Stimulated activated CD8-positive, alpha-beta memory T cell treated with anti-CD3 and anti-CD28 coated beads, Interleukin-2, amount 100 ng/mL, for 48 hours (primary cell): ENCODE data around the gene CNNM1.

Source experiments
- DNase-seq, 2 donors: peaks; one replicate each; pipeline ENCODE4 v3.0.0-alpha.2; 2020; ENCODE audit warnings: low read depth in 2 of 2

The CNNM1 gene

DNA sequence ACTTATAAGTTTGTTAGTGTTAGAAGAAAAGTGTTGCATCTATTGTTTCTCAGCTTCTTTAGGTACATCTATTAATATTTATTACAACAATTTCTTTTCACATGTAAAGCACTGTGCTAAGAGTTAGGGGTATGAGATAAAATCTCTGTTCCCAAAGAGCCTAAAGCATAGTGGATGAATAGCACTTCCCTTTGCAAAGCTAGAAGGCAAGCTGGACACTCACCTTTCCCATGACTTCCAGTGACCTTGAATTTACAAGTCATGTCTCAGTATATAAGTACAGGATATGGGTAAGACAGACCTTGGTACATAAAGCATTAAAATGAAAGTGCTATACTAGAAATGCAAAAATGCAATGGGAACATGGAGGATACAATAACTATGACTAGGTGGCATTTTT lies 8.7 kb downstream of the CNNM1 start:
- DNase-seq = no peak

DNA sequence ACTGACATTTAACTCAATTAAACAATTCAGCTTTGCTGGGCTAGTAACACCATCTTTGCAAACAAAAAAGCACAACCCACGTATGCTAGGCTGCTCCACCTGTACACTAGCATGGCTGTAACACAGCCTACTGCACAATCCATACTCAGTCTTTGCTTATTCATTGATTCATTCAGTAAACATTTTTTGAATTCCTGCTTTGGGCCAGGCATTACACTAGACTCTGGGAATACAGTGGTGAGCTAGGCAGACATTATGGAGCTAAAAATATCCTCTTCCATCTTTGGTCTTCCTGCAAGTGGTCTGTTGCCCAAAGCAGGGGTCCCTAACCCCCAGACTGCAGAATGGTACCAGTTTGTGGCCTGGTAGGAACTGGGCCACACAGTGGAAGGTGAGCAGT lies 9.9 kb downstream of the CNNM1 start:
- no peak for DNase-seq

GRCh38 chr10:99339563-99340047 lies 10.4 kb downstream of the CNNM1 start:
- DNase-seq = no peak

GRCh38 chr10:99340650-99341049 lies 11.5 kb downstream of the CNNM1 start:
- DNase-seq = no peak

DNA sequence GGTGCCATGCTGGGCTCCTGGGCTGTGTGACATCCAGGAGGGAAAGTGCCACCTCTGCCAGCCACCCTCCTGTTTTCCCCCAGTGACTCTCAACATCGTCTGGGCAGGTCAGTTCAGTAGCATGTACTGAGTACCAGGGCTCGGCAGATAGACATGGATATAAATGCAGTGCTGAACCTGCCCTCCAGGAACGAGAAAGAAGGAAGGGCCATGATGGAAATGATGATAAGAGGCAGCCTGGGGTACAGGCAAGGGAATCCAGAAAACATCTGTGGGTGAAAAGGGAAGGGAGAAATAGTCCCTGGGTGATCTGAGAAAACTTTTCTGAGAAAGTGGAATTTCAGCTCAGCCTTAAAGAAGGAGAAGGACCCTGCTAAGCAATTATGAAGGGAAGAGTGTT lies 12.1 kb downstream of the CNNM1 start:
- no peak for DNase-seq

GRCh38 chr10:99341860-99342490 lies 12.8 kb downstream of the CNNM1 start:
- no peak for DNase-seq

GRCh38 chr10:99343262-99343661 lies 14.1 kb downstream of the CNNM1 start:
- DNase-seq = no peak

- DNase-seq = no peak
These were observed 15.6 kb downstream of the CNNM1 start for GRCh38 chr10:99344715-99345114.

DNA sequence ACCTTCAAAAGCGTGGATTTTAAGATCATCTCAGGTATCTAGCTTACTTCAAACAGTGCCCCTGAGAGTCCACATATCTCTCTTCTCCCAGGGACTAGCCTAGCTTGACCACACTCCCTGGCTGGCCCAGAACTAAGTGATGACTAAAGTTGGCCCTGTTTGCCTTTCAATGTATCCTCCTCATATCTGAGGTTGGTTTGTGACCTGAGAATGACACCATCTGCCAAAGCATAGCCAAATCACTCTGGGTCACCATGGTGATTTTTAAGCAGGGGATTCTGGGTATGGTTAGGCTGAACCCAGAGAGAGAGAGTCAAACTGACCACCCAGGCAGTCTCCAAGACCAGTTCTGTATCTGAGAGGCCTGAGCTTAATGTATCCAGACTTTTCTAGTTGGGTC lies 16.2 kb downstream of the CNNM1 start:
- no peak for DNase-seq

GRCh38 chr10:99346247-99346646 lies 17.1 kb downstream of the CNNM1 start:
- DNase-seq = no peak

GRCh38 chr10:99347672-99348071 lies 18.5 kb downstream of the CNNM1 start:
- DNase-seq = no peak

DNA sequence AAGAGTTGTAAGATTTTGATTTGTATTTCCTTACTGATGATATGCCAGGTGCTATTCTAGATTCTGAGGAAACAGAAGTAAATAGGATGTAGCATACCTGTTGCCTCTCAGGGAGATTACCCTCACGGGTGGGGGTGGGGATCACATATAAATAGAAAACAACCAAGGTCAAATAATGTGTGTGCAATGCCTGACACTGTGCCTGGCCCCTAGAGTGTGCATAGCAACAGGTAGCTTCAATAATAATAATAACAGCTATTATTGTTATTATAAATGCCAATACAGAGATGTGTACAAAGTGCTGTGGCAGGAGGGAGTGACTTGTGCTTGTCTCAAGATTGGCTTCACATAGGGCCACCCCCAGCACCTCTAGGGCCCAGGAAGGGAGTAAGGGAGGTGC lies 24.0 kb downstream of the CNNM1 start:
- DNase-seq = no peak

- no peak for DNase-seq
These were observed 28.5 kb downstream of the CNNM1 start for GRCh38 chr10:99357691-99358090.

GRCh38 chr10:99358101-99358500 lies 28.9 kb downstream of the CNNM1 start:
- DNase-seq = no peak

- DNase-seq = no peak
These were observed 31.8 kb downstream of the CNNM1 start for GRCh38 chr10:99360934-99361333.

DNA sequence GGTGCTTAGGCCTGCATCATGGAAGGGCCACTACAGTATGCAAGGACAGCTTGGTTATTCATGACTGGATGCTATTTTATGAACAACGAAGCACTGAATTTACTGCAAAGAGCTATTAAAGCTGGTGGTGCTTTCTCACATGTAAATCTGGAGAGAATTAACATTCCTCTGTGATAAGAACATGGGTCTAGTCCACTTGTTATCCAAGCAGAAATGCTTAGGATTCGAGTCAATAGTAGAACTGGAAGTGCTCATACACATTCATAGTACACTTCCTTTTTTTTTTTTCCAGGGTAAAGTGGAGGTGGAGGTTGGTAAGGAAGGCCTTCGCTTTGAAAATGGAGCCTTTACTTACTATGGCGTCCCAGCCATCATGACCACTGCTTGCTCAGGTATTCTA lies 35.0 kb downstream of the CNNM1 start:
- no peak for DNase-seq

GRCh38 chr10:99365311-99365710 lies 36.2 kb downstream of the CNNM1 start:
- no peak for DNase-seq

DNA sequence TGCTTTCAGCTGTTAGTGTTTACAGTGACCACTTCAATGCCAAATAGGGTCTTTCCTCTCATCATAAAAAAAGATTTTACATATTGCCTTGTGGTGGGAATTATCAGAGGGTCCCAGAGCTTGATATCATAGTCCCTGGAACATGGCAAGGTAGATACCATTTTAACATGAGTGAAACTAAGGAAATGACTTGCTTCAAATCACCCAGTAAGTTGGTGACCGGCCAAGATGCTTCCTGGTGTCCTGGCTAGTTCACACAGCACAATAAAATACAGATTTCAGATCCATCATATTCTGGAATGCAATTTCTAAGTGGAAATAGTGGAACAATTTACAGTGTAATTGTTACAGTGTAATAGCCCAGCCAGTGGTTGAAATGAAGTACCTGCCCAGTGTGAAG lies 36.6 kb downstream of the CNNM1 start:
- no peak for DNase-seq

- no peak for DNase-seq
These were observed 37.5 kb downstream of the CNNM1 start for GRCh38 chr10:99366666-99367065.

- DNase-seq = no peak
These were observed 39.5 kb downstream of the CNNM1 start for GRCh38 chr10:99368646-99369045.

DNA sequence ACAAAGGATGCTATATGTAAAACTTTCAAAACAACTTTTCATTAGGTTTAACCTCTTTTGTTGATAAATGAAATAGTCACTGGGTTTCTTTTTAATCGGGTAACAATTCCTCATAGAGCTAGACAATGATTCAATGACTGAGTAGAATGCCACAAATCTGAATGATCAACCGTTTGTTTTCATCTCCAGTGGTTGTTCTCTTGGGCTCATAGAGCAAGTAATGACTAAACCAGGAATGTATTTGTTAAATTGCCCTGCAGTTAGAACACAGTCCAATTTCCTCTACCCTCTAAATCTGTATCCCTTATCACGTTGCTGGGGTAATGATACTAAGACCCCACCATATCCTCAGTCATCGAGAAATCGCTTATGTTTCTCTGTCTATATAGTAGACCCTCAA lies 40.0 kb downstream of the CNNM1 start:
- no peak for DNase-seq

DNA sequence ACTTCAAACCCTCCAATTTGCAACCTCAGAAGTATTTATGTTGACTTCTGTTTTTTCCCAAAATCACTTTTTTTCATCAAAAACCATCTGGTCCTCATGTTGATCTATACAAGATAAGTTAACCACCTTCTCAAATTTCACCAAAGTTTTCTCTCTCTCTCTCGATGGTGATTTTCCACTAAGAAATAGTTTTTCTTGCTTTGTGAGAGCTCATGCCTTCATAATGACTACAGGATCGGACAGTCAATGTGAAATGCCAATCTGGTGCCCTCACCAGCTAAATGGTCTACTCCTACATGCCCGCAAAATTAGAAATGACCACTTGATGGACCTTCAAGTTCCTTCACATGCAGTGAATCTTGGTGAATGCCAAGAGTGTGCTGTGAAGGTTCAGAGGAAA lies 40.4 kb downstream of the CNNM1 start:
- DNase-seq = no peak

DNA sequence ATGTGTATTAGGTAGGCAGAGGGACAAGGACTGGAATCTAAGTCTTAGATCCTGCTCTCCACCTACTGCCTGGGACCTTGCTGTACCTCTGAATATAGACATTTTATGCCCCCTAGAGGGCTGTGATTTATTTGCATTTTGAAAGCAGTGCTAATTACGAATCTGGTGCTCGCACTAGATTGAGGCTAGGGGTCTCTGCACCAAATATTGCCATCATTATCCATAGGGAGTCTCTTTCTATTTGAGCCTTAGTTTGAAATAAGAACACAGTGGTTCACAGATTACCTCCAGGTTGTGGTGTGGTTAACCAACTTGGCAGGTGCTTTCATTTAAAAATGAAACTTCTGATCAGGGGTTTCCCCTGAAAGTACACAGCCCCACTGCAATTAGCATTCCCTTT lies 41.8 kb downstream of the CNNM1 start:
- no peak for DNase-seq

- no peak for DNase-seq
These were observed 43.6 kb downstream of the CNNM1 start for GRCh38 chr10:99372546-99373271.
